ENCODE results near the gene HSF4.
"Not testable (repeated sequence)": the region's sequence is repeated elsewhere in the genome, so short reads cannot be mapped to it uniquely, and the experiment has no call there.

The HSF4 gene

GRCh38 chr16:67164599-67165061 is at the start of gene HSF4:
Gene HSF4 (plus strand): TSS chr16:67164745. CDS start chr16:67164812, 67 bp downstream.
- in situ Hi-C loops (cut with MboI; ENCODE audit: low sequenced_read_pairs): no loop called here

GRCh38 chr16:67114793-67115192 is 49.8 kb upstream of the HSF4 start:
- in situ Hi-C loops (cut with MboI; ENCODE audit: low sequenced_read_pairs): no loop called here

GRCh38 chr16:67115639-67116038 is 48.9 kb upstream of the HSF4 start:
- in situ Hi-C loops (cut with MboI; ENCODE audit: low sequenced_read_pairs): no loop called here

GRCh38 chr16:67116388-67117311 is 47.9 kb upstream of the HSF4 start:
- in situ Hi-C loops (cut with MboI; ENCODE audit: low sequenced_read_pairs): no loop called here

GRCh38 chr16:67117716-67118115 is 46.8 kb upstream of the HSF4 start:
- in situ Hi-C loops (cut with MboI; ENCODE audit: low sequenced_read_pairs): no loop called here

GRCh38 chr16:67120025-67120424 is 44.5 kb upstream of the HSF4 start:
- in situ Hi-C loops (cut with MboI; ENCODE audit: low sequenced_read_pairs): no loop called here

- in situ Hi-C loops (cut with MboI; ENCODE audit: low sequenced_read_pairs): not testable (repeated sequence)
These were observed 41.7 kb upstream of the HSF4 start for GRCh38 chr16:67122799-67123198.

- in situ Hi-C loops (cut with MboI; ENCODE audit: low sequenced_read_pairs): no loop called here
These were observed 36.1 kb upstream of the HSF4 start for GRCh38 chr16:67128417-67128816.

GRCh38 chr16:67128887-67129286 is 35.7 kb upstream of the HSF4 start:
- in situ Hi-C loops (cut with MboI; ENCODE audit: low sequenced_read_pairs): no loop called here

- in situ Hi-C loops (cut with MboI; ENCODE audit: low sequenced_read_pairs): no loop called here
These were observed 35.1 kb upstream of the HSF4 start for GRCh38 chr16:67129422-67129821.

- in situ Hi-C loops (cut with MboI; ENCODE audit: low sequenced_read_pairs): no loop called here
These were observed 26.9 kb upstream of the HSF4 start for GRCh38 chr16:67137605-67138004.

GRCh38 chr16:67141391-67141790 is 23.2 kb upstream of the HSF4 start:
- in situ Hi-C loops (cut with MboI; ENCODE audit: low sequenced_read_pairs): no loop called here

- in situ Hi-C loops (cut with MboI; ENCODE audit: low sequenced_read_pairs): no loop called here
These were observed 22.2 kb upstream of the HSF4 start for GRCh38 chr16:67142342-67142741.

GRCh38 chr16:67144943-67145342 is 19.6 kb upstream of the HSF4 start:
- in situ Hi-C loops (cut with MboI; ENCODE audit: low sequenced_read_pairs): no loop called here

- in situ Hi-C loops (cut with MboI; ENCODE audit: low sequenced_read_pairs): no loop called here
These were observed 18.8 kb upstream of the HSF4 start for GRCh38 chr16:67145746-67146145.

GRCh38 chr16:67146523-67147357 is 17.8 kb upstream of the HSF4 start:
- in situ Hi-C loops (cut with MboI; ENCODE audit: low sequenced_read_pairs): no loop called here

- in situ Hi-C loops (cut with MboI; ENCODE audit: low sequenced_read_pairs): no loop called here
These were observed 17.0 kb upstream of the HSF4 start for GRCh38 chr16:67147437-67148140.

GRCh38 chr16:67148221-67148620 is 16.3 kb upstream of the HSF4 start:
- in situ Hi-C loops (cut with MboI; ENCODE audit: low sequenced_read_pairs): no loop called here

- in situ Hi-C loops (cut with MboI; ENCODE audit: low sequenced_read_pairs): no loop called here
These were observed 15.8 kb upstream of the HSF4 start for GRCh38 chr16:67148656-67149275.

GRCh38 chr16:67149276-67150046 is 15.1 kb upstream of the HSF4 start:
- in situ Hi-C loops (cut with MboI; ENCODE audit: low sequenced_read_pairs): no loop called here

All from hTERT RPE-1 (cell line).